GM20431 (cell line): ENCODE results near the gene MED14.

ENCODE experiments used
- in situ Hi-C: fragments of 300-500 bp; cut with MseI, MboI; formaldehyde crosslinking; loops from one replicate; pipeline ENCODE4 v1.15.0; 2020; ENCODE audit warnings: low sequenced_read_pairs; ENCODE audit not compliant: unreplicated experiment

Gene MED14

DNA sequence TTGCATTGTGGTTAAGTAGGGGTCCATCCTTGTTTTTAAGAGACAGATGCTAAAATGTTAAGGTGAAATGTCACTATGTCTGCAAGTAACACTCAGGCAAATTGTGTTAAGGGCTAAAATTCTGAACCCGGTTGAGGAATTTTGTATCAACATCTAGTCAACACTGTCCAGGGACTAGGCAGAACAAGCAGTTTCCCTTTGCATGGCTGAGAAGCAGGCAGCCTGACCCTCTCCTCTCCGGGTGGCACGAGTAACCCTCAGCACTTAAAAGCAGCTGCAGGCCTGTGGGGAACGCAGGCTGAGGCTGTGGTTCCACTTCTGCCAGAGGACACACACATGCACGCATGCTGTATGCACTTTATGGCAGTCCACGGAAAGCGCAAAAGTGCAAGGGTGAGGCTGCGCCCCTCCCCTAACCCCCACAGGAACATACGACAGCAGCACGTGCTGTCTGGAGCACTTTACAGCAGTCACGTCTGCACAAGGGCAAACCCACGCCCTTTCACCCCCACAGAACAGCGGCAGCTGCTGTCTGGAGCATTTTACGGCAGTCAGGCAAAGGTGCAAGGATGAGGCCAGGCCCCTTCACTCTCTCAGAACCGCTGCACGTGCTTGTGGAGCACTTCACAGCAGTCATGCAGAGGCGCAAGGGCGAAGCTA, 112.7 kb downstream of the MED14 start:
- in situ Hi-C loops = no loop called here

GRCh38 chrX:40617566-40617965, 117.8 kb downstream of the MED14 start:
- in situ Hi-C loops = no loop called here

GRCh38 chrX:40615976-40616375, 119.4 kb downstream of the MED14 start:
- in situ Hi-C loops = no loop called here

GRCh38 chrX:40612511-40612910, 122.8 kb downstream of the MED14 start:
- in situ Hi-C loops = no loop called here

- in situ Hi-C loops = no loop called here
Observed at GRCh38 chrX:40607381-40607780, 128.0 kb downstream of the MED14 start.

DNA sequence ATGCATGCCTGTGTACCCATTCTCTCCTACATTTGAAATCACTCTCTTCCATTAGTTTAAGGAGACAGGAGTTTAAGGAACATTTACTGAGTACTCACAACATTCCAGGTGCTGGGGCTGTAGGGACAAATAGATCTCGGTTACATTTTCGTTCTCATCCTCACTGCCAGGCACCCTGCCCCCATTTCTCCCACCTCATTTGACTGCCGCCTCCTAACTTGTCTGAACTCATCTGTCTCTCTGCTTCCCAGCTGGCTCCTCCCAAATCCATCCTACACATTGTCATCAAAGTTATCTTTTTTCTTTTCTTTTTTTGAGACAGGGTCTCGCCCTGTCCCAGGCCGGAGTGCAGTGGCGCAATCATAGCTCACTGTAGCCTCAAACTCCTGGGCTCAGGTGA, 131.9 kb downstream of the MED14 start:
- in situ Hi-C loops = no loop called here
